Parietal lobe (tissue), 2 donors: ENCODE results near the gene GRN. TPM values are rescaled to one million over a fixed set of nuclear protein-coding genes. Genes with fewer than 3 reads are reported as not detected.

Experiments used
- small RNA-seq: library from RNA; depleted of rRNA; stranded (forward); fragments of <200 nt; gene quantifications from one replicate; pipeline ENCODE3, GENCODE V24; 2014; ENCODE audit warnings: low replicate concordance
- total RNA-seq: library from RNA; depleted of rRNA; stranded (reverse); fragments of >200 nt; gene quantifications from one replicate; pipeline ENCODE4 v1.2.3, GENCODE V29; 2014

Gene GRN
- total RNA-seq: 53.5 TPM

GRCh38 chr17:44344939-44345453 lies at the start of gene GRN:
TSS of gene GRN (plus strand) at chr17:44345302. CDS start at chr17:44349165, 3,863 bp downstream.

DNA sequence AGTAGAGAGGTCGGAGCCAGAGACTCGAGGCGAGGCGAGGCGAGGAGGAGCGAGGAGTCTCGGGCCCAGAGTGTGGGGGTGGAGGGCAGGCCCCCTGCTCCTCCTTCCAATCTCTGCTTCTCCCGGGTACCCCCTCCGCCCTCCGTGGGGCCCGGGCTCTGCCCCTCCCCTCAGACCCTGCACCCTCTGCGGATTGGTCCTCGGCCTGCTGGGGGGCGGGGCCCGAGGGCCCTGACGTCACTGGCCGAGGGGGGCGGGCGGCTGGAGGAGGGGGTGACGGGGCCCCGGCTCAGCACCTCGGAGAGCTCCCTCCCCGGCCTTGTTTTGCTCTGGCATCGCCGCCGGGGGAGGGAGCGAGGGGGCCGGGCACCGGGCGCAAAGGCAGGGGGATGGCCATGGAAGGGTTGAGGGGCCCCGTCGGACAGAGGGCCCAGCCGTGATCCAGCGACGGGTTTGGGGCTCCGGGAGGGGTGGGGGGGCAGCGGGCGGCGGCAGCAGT lies 36.7 kb upstream of the GRN start, which contains the start of gene RUNDC3A:
TSS of gene RUNDC3A (plus strand) at position 282 of the 499 bp plus-strand sequence. CDS start 232 bp downstream, outside the sequence.

DNA sequence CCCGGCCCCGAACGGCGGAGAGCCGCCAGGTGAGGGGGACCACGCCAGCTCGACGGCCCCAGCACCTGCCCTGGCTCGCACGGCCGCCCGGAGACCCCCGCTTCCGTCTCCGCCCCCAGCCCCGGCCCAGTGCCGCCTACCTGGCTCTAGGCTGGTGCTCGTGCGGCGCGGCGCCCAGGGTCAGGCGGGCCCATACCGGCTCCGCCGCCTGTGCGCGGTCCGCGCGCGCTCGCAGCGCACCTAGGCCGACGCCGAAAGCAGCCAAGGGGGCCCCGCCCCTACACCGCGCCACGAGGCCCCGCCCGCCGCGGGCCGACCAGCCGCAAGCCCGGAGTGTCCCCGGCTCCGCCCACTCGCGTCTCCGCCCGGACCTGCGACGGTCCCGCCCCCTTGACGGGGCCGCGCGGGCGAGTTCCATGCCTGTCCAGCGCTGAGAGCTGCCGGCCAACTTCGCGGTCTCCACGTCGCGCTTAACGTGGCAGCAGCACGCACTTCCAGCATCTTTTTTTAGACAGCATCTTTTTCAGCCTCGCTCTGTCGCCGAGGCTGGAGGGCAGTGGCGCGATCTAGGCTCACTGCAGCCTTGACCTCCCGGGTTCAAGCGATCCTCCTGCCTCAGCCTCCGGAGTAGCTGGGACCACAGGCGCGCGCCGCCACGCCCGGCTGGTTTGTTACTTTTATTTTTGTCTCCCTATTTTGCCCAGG lies 20.4 kb upstream of the GRN start, which contains the start of gene SLC25A39:
TSS of gene SLC25A39 (minus strand) at position 253 of the 705 bp plus-strand sequence. CDS start 1,261 bp downstream, outside the sequence.

DNA sequence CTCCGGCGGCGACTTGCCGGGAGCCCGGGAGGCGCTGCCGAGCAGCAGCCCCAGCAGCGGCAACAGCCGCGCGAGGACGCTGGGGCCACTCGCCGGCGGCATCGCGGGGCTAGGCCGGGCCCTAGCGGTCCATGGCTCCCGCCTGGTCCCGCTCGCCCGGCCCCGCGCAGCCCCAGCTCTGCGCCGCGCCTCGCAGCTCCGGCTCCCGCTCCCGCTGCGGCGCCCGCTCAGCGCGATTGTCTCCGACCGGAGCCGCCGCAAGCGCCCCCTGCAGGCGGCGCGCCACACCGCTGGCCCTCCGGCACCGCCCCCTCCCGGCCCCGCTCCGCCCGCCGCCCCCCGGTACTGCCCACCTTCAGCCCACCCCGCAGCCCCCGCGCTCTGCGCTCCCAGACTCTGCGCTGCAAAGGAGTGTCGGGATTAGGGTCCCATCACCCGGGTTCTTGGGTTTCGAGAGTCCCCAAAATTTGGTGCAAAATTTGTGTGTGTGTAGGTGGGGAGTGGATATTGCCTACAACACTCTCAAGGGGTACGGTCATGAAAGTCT lies 18.6 kb downstream of the GRN start, which contains the start of gene FAM171A2:
TSS of gene FAM171A2 (minus strand) at position 241 of the 547 bp plus-strand sequence. CDS start at position 102, 139 bp downstream.

GRCh38 chr17:44389281-44389680 lies 44.2 kb downstream of the GRN start, which contains the start of gene ITGA2B:
TSS of gene ITGA2B (minus strand) at chr17:44389649. CDS start at chr17:44389473, 176 bp downstream.

Small RNA genes lying within 50 kb of the gene (small RNA-seq; reads per million reads assigned to genes)
- gene RF00012 (not detected), gene RNU6-453P (not detected)

Other genes starting within 250 kb of the GRN start
- gene HDAC5, start 221.7 kb upstream of the GRN start, total RNA-seq: 115 TPM
- gene HROB, start 203.4 kb upstream of the GRN start, total RNA-seq: 1.9 TPM
- not detected for gene ASB16, start 174.6 kb upstream of the GRN start, total RNA-seq
- gene TMUB2, start 158.3 kb upstream of the GRN start, total RNA-seq: 28.8 TPM
- 71.1 TPM for gene ATXN7L3, start 145.4 kb upstream of the GRN start, total RNA-seq
- 101 TPM for gene UBTF, start 125.6 kb upstream of the GRN start, total RNA-seq
- 3.1 TPM for gene SLC4A1, start 77.2 kb upstream of the GRN start, total RNA-seq
- gene RUNDC3A, start 36.7 kb upstream of the GRN start, total RNA-seq: 67.6 TPM
- gene SLC25A39, start 20.5 kb upstream of the GRN start, total RNA-seq: 33.5 TPM
- gene FAM171A2, start 18.6 kb downstream of the GRN start, total RNA-seq: 61.0 TPM
- 8.8 TPM for gene ITGA2B, start 44.3 kb downstream of the GRN start, total RNA-seq
- gene GPATCH8, start 158.1 kb downstream of the GRN start, total RNA-seq: 110 TPM
- gene FZD2, start 212.2 kb downstream of the GRN start, total RNA-seq: 7.2 TPM